NCI-H526 treated with DMSO at 0.1 percent for 48 hours (cell line): Measurements from ENCODE around the gene CEP170.

Experiments used
- DNase-seq: peaks from one replicate; lab custom pipeline; 2025; lab: John Stamatoyannopoulos, UW

Gene CEP170

GRCh38 chr1:243254927-243255790 lies at the start of gene CEP170:
Gene CEP170 (minus strand): TSS chr1:243255281. CDS start chr1:243225280, 30,001 bp downstream.
- peak; percentile 95 for DNase-seq

GRCh38 chr1:243301059-243301458 lies 46.0 kb upstream of the CEP170 start:
- DNase-seq: no peak

GRCh38 chr1:243299069-243299468 lies 44.0 kb upstream of the CEP170 start:
- DNase-seq: no peak

- no peak for DNase-seq
These were observed 39.6 kb upstream of the CEP170 start for GRCh38 chr1:243294723-243295121.

GRCh38 chr1:243293941-243294722 lies 39.1 kb upstream of the CEP170 start:
- DNase-seq: no peak

- DNase-seq: no peak
These were observed 37.0 kb upstream of the CEP170 start for GRCh38 chr1:243292117-243292516.

- DNase-seq: no peak
These were observed 36.2 kb upstream of the CEP170 start for GRCh38 chr1:243291292-243291691.

- no peak for DNase-seq
These were observed 33.0 kb upstream of the CEP170 start for GRCh38 chr1:243288062-243288461.

GRCh38 chr1:243287652-243288051 lies 32.6 kb upstream of the CEP170 start:
- DNase-seq: no peak

- no peak for DNase-seq
These were observed 32.0 kb upstream of the CEP170 start for GRCh38 chr1:243287123-243287460.

- no peak for DNase-seq
These were observed 31.5 kb upstream of the CEP170 start for GRCh38 chr1:243286409-243287122.

- DNase-seq: no peak
These were observed 26.6 kb upstream of the CEP170 start for GRCh38 chr1:243281672-243282071.

GRCh38 chr1:243280571-243281129 lies 25.6 kb upstream of the CEP170 start:
- no peak for DNase-seq

GRCh38 chr1:243275316-243275715 lies 20.2 kb upstream of the CEP170 start:
- no peak for DNase-seq

GRCh38 chr1:243273945-243274344 lies 18.9 kb upstream of the CEP170 start:
- DNase-seq: no peak

GRCh38 chr1:243273506-243273905 lies 18.4 kb upstream of the CEP170 start:
- no peak for DNase-seq

GRCh38 chr1:243272401-243272800 lies 17.3 kb upstream of the CEP170 start:
- DNase-seq: no peak

- no peak for DNase-seq
These were observed 16.9 kb upstream of the CEP170 start for GRCh38 chr1:243271996-243272395.

- DNase-seq: no peak
These were observed 15.2 kb upstream of the CEP170 start for GRCh38 chr1:243270097-243270864.

- DNase-seq: peak; percentile 54
These were observed 14.3 kb upstream of the CEP170 start for GRCh38 chr1:243269461-243269801.

GRCh38 chr1:243268751-243269460 lies 13.8 kb upstream of the CEP170 start:
- no peak for DNase-seq
